Cardiac fibroblast (primary cell): Measurements from ENCODE around the gene CFAP92.

Experiments used
- DNase-seq, 2 donors: peaks; one replicate each; pipeline versions ENCODE4 v3.0.0 to v3.0.0-alpha.2; 2010; ENCODE audit warnings: low read depth in 2 of 2
- H3K4me3 ChIP-seq, 2 donors: replicated peaks in 1 of 2; 1 replicate in 1 of 2; 2 replicates in 1 of 2; pipeline ENCODE4 v1.5.1; 2011; ENCODE audit warnings: low read depth in 2 of 2, low read length in 2 of 2, mild to moderate bottlenecking in 2 of 2, moderate library complexity in 1 of 2
- CTCF ChIP-seq: IDR thresholded peaks from one replicate; pipeline ENCODE4 v1.5.1; 2011; ENCODE audit warnings: low read depth, mild to moderate bottlenecking, low read length, inconsistent platforms

Gene CFAP92

GRCh38 chr3:128965280-128965679 is 28.6 kb downstream of the CFAP92 start:
- no peak for DNase-seq
- H3K4me3 ChIP-seq: no peak overlapping the region
- no peak for TF ChIP-seq CTCF

GRCh38 chr3:128956440-128956839 is 37.4 kb downstream of the CFAP92 start:
- TF ChIP-seq CTCF: no peak

GRCh38 chr3:128950223-128950938 is 43.5 kb downstream of the CFAP92 start:
- peak; percentile 39 to 40 for DNase-seq
- TF ChIP-seq CTCF: peak; percentile 33
- H3K4me3 ChIP-seq: no peak overlapping the region

More at GRCh38 chr3:128956440-128956839, 37.4 kb downstream of the CFAP92 start:
- DNase-seq: no peak
- H3K4me3 ChIP-seq: no peak overlapping the region

- TF ChIP-seq CTCF: no peak
- no peak overlapping the region for H3K4me3 ChIP-seq
- DNase-seq: no peak
These were observed 44.7 kb downstream of the CFAP92 start for GRCh38 chr3:128949158-128949557.

GRCh38 chr3:128946411-128946810 is 47.5 kb downstream of the CFAP92 start:
- TF ChIP-seq CTCF: no peak
- no peak overlapping the region for H3K4me3 ChIP-seq
- peak in 1 of 2 donors; percentile 14 for DNase-seq

- no peak overlapping the region for H3K4me3 ChIP-seq
- DNase-seq: no peak
- no peak for TF ChIP-seq CTCF
These were observed 48.0 kb downstream of the CFAP92 start for GRCh38 chr3:128945878-128946175.
